PFSK-1 (cell line): ENCODE results near the gene STAMBPL1.

Experiments used
- POLR2AphosphoS5 ChIP-seq: IDR thresholded peaks from 2 replicates; pipeline ENCODE4 v1.6.1; 2012; ENCODE audit warnings: low read depth, mild to moderate bottlenecking, control low read depth, low read length, moderate library complexity
- SIN3A ChIP-seq: IDR thresholded peaks from 2 replicates; pipeline ENCODE4 v1.6.1; 2012; ENCODE audit warnings: mild to moderate bottlenecking, low read length, moderate library complexity, borderline replicate concordance; ENCODE audit not compliant: insufficient read depth
- TAF1 ChIP-seq: IDR thresholded peaks from 2 replicates; pipeline ENCODE4 v1.6.1; 2012; ENCODE audit warnings: low read length, control low read depth, borderline replicate concordance; ENCODE audit not compliant: insufficient read depth

DNA sequence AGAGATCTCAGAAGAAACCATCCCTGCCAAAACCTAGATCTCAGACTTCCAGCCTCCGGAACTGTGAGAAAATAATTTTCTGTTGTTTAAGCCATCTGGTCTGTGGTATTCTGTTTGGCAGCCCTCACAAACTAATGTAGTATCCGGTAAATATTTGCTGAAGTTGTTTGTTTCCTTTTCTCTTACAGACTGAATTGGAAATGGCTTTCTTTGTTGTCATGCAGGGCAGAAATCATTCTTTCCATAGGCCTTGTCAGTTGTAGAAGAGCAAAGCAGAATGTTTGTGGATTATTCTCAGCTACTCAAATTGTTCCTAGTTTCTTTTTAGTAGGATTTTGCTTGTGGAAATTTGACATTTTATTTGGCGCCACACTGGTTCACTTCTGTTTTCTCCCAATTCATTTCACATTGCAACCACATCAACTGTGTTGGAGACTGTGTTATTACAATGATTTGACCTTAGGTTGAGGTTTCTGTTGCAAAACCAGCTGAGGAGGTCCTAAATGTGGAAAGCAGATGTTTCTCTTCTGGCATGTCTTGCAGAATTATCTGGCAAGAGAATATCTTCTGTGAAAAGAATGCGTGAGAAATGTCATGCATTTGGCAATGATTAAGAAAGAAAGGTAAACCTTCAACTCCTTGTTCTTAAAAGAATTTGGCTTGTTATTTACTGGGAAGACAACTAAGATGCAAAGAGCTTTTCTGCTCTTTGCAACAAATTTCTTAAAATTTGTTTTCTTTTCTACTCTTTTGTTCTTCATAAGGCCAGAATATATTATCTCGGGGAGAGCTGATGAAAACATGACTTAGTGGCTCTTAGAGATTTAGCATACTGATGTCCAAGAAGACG is 46.7 kb downstream of the STAMBPL1 start:
- TF ChIP-seq POLR2AphosphoS5 (no peak), TAF1 (no peak), SIN3A (no peak)
